Measurements from ENCODE around the gene EML3. TPM values are rescaled to one million over a fixed set of nuclear protein-coding genes. Genes with fewer than 3 reads are reported as not detected.

EML3 gene
- total and polyA plus RNA-seq, 2 of the 8 experiments (the other 6 are each of a cell fraction or from before 2014, with no cell fraction given): 19.2 to 29.9 TPM

- no peak overlapping the region for H2AK5ac ChIP-seq (ENCODE audit: low read depth, low read length)
- H3K36me3 ChIP-seq (ENCODE audit: control insufficient read depth in 2 of 4, insufficient read depth in 4 of 4, low read length in 3 of 4): peaks cover 7 to 11% (median 9%) of the 10 kb centered on the region in 4 experiments
- TF ChIP-seq POLR2AphosphoS5 (IDR thresholded peaks at IDR 0.05; ENCODE audit: low read depth, low read length): no peak
- no peak for TF ChIP-seq CTCF (IDR thresholded peaks at IDR 0.05; ENCODE audit: control extremely low read depth in 1 of 3, insufficient read depth in 1 of 3, low read depth in 1 of 3, low read length in 3 of 3)
- TF ChIP-seq ATF2 (IDR thresholded peaks at IDR 0.05; ENCODE audit: low read length): no peak
- no peaks in the 10 kb centered on the region for H3K27me3 ChIP-seq (replicated peaks in 1 of 4; ENCODE audit: control insufficient read depth in 3 of 4, extremely low read depth in 1 of 4, insufficient read depth in 3 of 4, low read length in 3 of 4)
- no peaks in the 10 kb centered on the region for H3K79me1 ChIP-seq (ENCODE audit: low read depth, low read length)
- H2BK20ac ChIP-seq (ENCODE audit: low read length): no peak overlapping the region
- H4K91ac ChIP-seq (replicated peaks; ENCODE audit: insufficient read length, low read length): peak overlapping the region; percentile 44
- no peak overlapping the region for H3K14ac ChIP-seq (ENCODE audit: insufficient read length)
- H4K5ac ChIP-seq (ENCODE audit: insufficient read length, low read depth, low read length): peak overlapping the region; percentile 48
- H2AFZ ChIP-seq (ENCODE audit: low read length): no peak overlapping the region
- no peak for FAIRE-seq
- no peak overlapping the region; the same call in 1 of the 2 replicates for H3K27ac ChIP-seq (ENCODE audit: low read depth, low read length)
- peak overlapping the region; percentile 71; the same call in 1 of the 2 replicates for H2BK5ac ChIP-seq (ENCODE audit: low read depth, low read length)
- POLR2A ChIA-PET (ENCODE audit: partially characterized antibody): interaction anchor here (0.8 to 8.6 kb wide), 34 partner anchors 8 to 220 kb away, joined by 3 to 83 read pairs (median 4); partner anchors contain the start of genes C11orf98, CSKMT, EML3 and GANAB
- H4K20me1 ChIP-seq (replicated peaks in 1 of 2; ENCODE audit: control insufficient read depth in 1 of 2, insufficient read depth in 2 of 2, low read length in 2 of 2): no peaks in the 10 kb centered on the region
- peak overlapping the region; percentile 59 to 87 (median 83) for H3K4me3 ChIP-seq (ENCODE audit: extremely low read depth in 1 of 4, insufficient read depth in 2 of 4, low read depth in 3 of 4, low read length in 4 of 4)
- no peaks in the 10 kb centered on the region for H3K9me3 ChIP-seq (ENCODE audit: insufficient read depth in 2 of 2, low read depth in 1 of 2, low read length in 1 of 2)
- WGBS, 2 experiments (ENCODE audit: extremely low coverage in 1 of 2, insufficient coverage in 1 of 2, insufficient read length in 1 of 2, insufficient replicate concordance in 2 of 2, low coverage in 1 of 2, low lambda C conversion rate in 2 of 2, missing lambda C conversion rate in 1 of 2): 43% methylated on average over 8 of the region's 8 CpGs; no CpG with 5 or more reads in 1 of the 2 experiments
- no peak for DNase-seq (ENCODE audit: low read depth in 1 of 2, low spot score in 2 of 2)
- peak overlapping the region; percentile 43 for H3K56ac ChIP-seq (replicated peaks; ENCODE audit: insufficient read length, low read depth, low read length)
- CTCF ChIA-PET (ENCODE audit: partially characterized antibody): interaction anchor here (0.9 to 3.5 kb wide), 9 partner anchors 8 to 226 kb away, joined by 3 to 25 read pairs (median 4); partner anchors contain the start of genes C11orf98, CSKMT, EML3 and ROM1
- H3K18ac ChIP-seq (ENCODE audit: extremely low read depth, low read length): peak overlapping the region; percentile 83
- H3K79me2 ChIP-seq (ENCODE audit: control insufficient read depth in 1 of 2, insufficient read depth in 2 of 2, low read length in 2 of 2): no peaks in the 10 kb centered on the region
- H3K9ac ChIP-seq (replicated peaks in 1 of 4; ENCODE audit: extremely low read depth in 1 of 4, low read depth in 3 of 4, low read length in 3 of 4): peak overlapping the region; percentile 51 to 82 (median 77)
- H3K4me2 ChIP-seq (ENCODE audit: insufficient read depth in 1 of 2, low read depth in 2 of 2, low read length in 2 of 2): peak overlapping the region; percentile 66 to 68
- peaks cover 0 to 5% (median 0%) of the 10 kb centered on the region in 4 experiments; a peak in 1 of 7 replicates for H3K4me1 ChIP-seq (replicated peaks in 1 of 4; ENCODE audit: control insufficient read depth in 3 of 4, insufficient read depth in 4 of 4, low read length in 3 of 4)
- H2BK120ac ChIP-seq (replicated peaks; ENCODE audit: low read depth, low read length): no peak overlapping the region
- H3K4ac ChIP-seq (replicated peaks; ENCODE audit: insufficient read length, low read depth, low read length): no peak overlapping the region
- H2BK12ac ChIP-seq (ENCODE audit: low read depth, low read length): 0 out of 2 replicates have a peak overlapping the region, but pooled peaks have one; percentile 27
- H2BK15ac ChIP-seq (ENCODE audit: low read length): no peak overlapping the region
- H4K8ac ChIP-seq (ENCODE audit: extremely low read depth, insufficient read depth, low read length): no peak overlapping the region
- no peak overlapping the region for H3K23ac ChIP-seq (ENCODE audit: insufficient read length)
- H3K23me2 ChIP-seq (ENCODE audit: low read depth, low read length): peaks cover 4% of the 10 kb centered on the region; the same call in 1 of the 2 replicates
Observed at GRCh38 chr11:62621027-62621566, 8.5 kb upstream of the EML3 start.
